Endothelial cell of umbilical vein (primary cell): ENCODE results near the gene PLXNA1. TPM values are rescaled to one million over a fixed set of nuclear protein-coding genes. Genes with fewer than 3 reads are reported as not detected.

Experiments
- BruUV-seq: library from RNA; stranded (reverse); fragments of 400-500 nt; replicated peaks from 2 replicates; lab custom pipeline; 2021; lab: Mats Ljungman, UMichigan
- CTCF ChIA-PET: fragments of 300-600, 350-600 bp; sonication (Branson Sonifier 250); formaldehyde crosslinking; loops from one replicate; lab custom pipeline; 2021; ENCODE audit warnings: antibody characterized with exemption, inconsistent platforms; lab: Charles Lee
- POLR2A ChIA-PET: fragments of 300-600, 350-600 bp; sonication (Branson Sonifier 250); formaldehyde crosslinking; loops from one replicate; lab custom pipeline; 2021; ENCODE audit warnings: antibody characterized with exemption, inconsistent platforms; lab: Charles Lee
- DNase-seq: peaks from one replicate; pipeline ENCODE4 v3.0.0-alpha.2; 2011; ENCODE audit warnings: low read depth, low spot score
- FAIRE-seq: peaks from 2 replicates; lab custom pipeline; 2011; peaks lifted over from hg19 to GRCh38; lab: Jason Lieb, UNC
- H2AFZ ChIP-seq: 2 replicates; pipeline ENCODE4 v1.6.0; 2012; ENCODE audit warnings: low read depth, low read length, control low read depth, inconsistent platforms
- H3K27ac ChIP-seq: 2 replicates; pipeline ENCODE4 v1.5.1; 2011; ENCODE audit warnings: low read depth, mild to moderate bottlenecking, control low read depth, low read length, moderate library complexity; ENCODE audit not compliant: insufficient read depth
- H3K27me3 ChIP-seq, 2 experiments: 2 replicates each; pipeline versions ENCODE4 v1.6.0 to v1.6.1; 2011; ENCODE audit warnings: low read length in 2 of 2, mixed read lengths in 1 of 2; ENCODE audit not compliant: control insufficient read depth in 2 of 2, insufficient read depth in 2 of 2
- H3K36me3 ChIP-seq, 2 experiments: 2 replicates in 1 of 2; 3 replicates in 1 of 2; pipeline ENCODE4 v1.5.1; 2011; ENCODE audit warnings: low read length in 2 of 2, mild to moderate bottlenecking in 1 of 2, moderate library complexity in 1 of 2; ENCODE audit not compliant: control insufficient read depth in 2 of 2, insufficient read depth in 2 of 2; ENCODE audit errors: extremely low read depth in 1 of 2
- H3K4me1 ChIP-seq: 3 replicates; pipeline ENCODE4 v1.5.1; 2011; ENCODE audit warnings: mild to moderate bottlenecking, low read length; ENCODE audit not compliant: control insufficient read depth, insufficient read depth; ENCODE audit errors: extremely low read depth
- H3K4me2 ChIP-seq: 2 replicates; pipeline ENCODE4 v1.6.1; 2011; ENCODE audit warnings: low read length, control low read depth, mixed read lengths; ENCODE audit not compliant: insufficient read depth
- H3K4me3 ChIP-seq, 3 experiments: fragments of 200-600 bp in 1 of 3; sonication (generic), shearing (Covaris generic) in 1 of 3; replicated peaks in 1 of 3; 2 replicates each; pipeline ENCODE4 v1.5.1; 2011 to 2016; ENCODE audit warnings: control low read depth in 3 of 3, low read length in 3 of 3, mild to moderate bottlenecking in 2 of 3, inconsistent platforms in 1 of 3, low read depth in 1 of 3, moderate library complexity in 1 of 3; ENCODE audit not compliant: insufficient read depth in 1 of 3
- H3K79me2 ChIP-seq: 2 replicates; pipeline ENCODE4 v1.6.0; 2012; ENCODE audit warnings: low read length, inconsistent platforms; ENCODE audit not compliant: control insufficient read depth, insufficient read depth
- H3K9ac ChIP-seq: replicated peaks from 2 replicates; pipeline ENCODE3; 2011; ENCODE audit warnings: low read length, control low read depth; ENCODE audit not compliant: insufficient read depth; ENCODE audit errors: extremely low read depth
- H3K9me1 ChIP-seq: replicated peaks from 3 replicates; pipeline ENCODE4 v1.6.0; 2011; ENCODE audit warnings: mild to moderate bottlenecking, low read length; ENCODE audit not compliant: control insufficient read depth, insufficient read depth; ENCODE audit errors: extremely low read depth
- H3K9me3 ChIP-seq: replicated peaks from 2 replicates; pipeline ENCODE4 v1.5.1; 2012; ENCODE audit warnings: low read length, inconsistent platforms; ENCODE audit not compliant: control insufficient read depth, insufficient read depth
- H4K20me1 ChIP-seq: replicated peaks from 2 replicates; pipeline ENCODE3; 2011; ENCODE audit warnings: mild to moderate bottlenecking, low read length; ENCODE audit not compliant: control insufficient read depth, insufficient read depth; ENCODE audit errors: extremely low read depth
- EZH2 ChIP-seq: IDR thresholded peaks from 2 replicates; pipeline ENCODE4 v1.6.1; 2012; ENCODE audit warnings: borderline replicate concordance, low read depth, mild to moderate bottlenecking, moderate library complexity, low read length, inconsistent platforms; ENCODE audit not compliant: severe bottlenecking
- GATA2 ChIP-seq: IDR thresholded peaks from 2 replicates; pipeline ENCODE4 v1.7.0; 2011; ENCODE audit warnings: low read depth, mild to moderate bottlenecking, moderate library complexity, mixed read lengths, low read length; ENCODE audit not compliant: insufficient read length, insufficient read depth
- JUN ChIP-seq: IDR thresholded peaks from 2 replicates; pipeline ENCODE4 v1.6.1; 2011; ENCODE audit warnings: borderline replicate concordance, low read depth; ENCODE audit not compliant: insufficient read length, insufficient read depth
- MAX ChIP-seq: IDR thresholded peaks from 2 replicates; pipeline ENCODE4 v1.6.1; 2011; ENCODE audit not compliant: insufficient read depth, insufficient read length
- MYC ChIP-seq: IDR thresholded peaks from one replicate; pipeline ENCODE4 v1.6.1; 2011; ENCODE audit warnings: mild to moderate bottlenecking, low read depth, low read length
- POLR2AphosphoS5 ChIP-seq: IDR thresholded peaks from 2 replicates; pipeline ENCODE4 v1.6.1; 2012; ENCODE audit warnings: low read depth, mild to moderate bottlenecking, control low read depth, low read length, moderate library complexity; ENCODE audit not compliant: insufficient read depth
- dilution Hi-C: fragments of 300-500 bp; cut with MboI; formaldehyde crosslinking; loops from one replicate; pipeline ENCODE4 v1.15.0; 2019; ENCODE audit warnings: low sequenced_read_pairs; ENCODE audit not compliant: extremely low pct_ligation_motif_present
- intact Hi-C: fragments of 100-400 bp; cut with micrococcal nuclease; formaldehyde crosslinking; loops from one replicate; pipeline ENCODE4 v1.10.0; 2022
- polyA plus RNA-seq, 4 experiments: library from polyadenylated mRNA; depleted of rRNA in 3 of 4; stranded (reverse) in 3 of 4; unstranded in 1 of 4; fragments of >200 nt; gene quantifications; 2 replicates each; pipeline versions ENCODE4 v1.2.1 to v1.2.3, GENCODE V29; 2011 to 2012; ENCODE audit warnings: missing spikeins in 1 of 4
- total RNA-seq: library from RNA; stranded (reverse); gene quantifications from 2 replicates; pipeline ENCODE4 v1.2.3, GENCODE V29; 2021

The PLXNA1 gene
- total and polyA plus RNA-seq, 2 donors (not counting 3 experiments of a cell fraction or from before 2014, with no cell fraction given) = 14.1 to 18.4 TPM

GRCh38 chr3:126955004-126955790, 27.7 kb upstream of the PLXNA1 start:
- Histone ChIP-seq H3K4me2 (no peak overlapping the region), H3K36me3 (no peaks in the 10 kb centered on the region), H4K20me1 (no peaks in the 10 kb centered on the region), H3K27ac (no peak overlapping the region), H3K27me3 (no peaks in the 10 kb centered on the region), H3K9me1 (no peaks in the 10 kb centered on the region), H3K4me1 (no peaks in the 10 kb centered on the region), H3K9ac (no peak overlapping the region), H3K4me3 (no peak overlapping the region), H3K79me2 (no peaks in the 10 kb centered on the region), H2AFZ (no peak overlapping the region), H3K9me3 (no peaks in the 10 kb centered on the region)
- TF ChIP-seq POLR2AphosphoS5 (no peak), JUN (no peak)
- FAIRE-seq (no peak), DNase-seq (no peak)
- POLR2A ChIA-PET = no interaction called here
- BruUV-seq = no TSS peak
- CTCF ChIA-PET = interaction anchor here (1.2 kb wide), 1 partner anchor 27 kb away, joined by 4 read pairs; the partner anchor contains the start of gene PLXNA1
- dilution Hi-C loops (no loop called here), intact Hi-C loops (no loop called here)

GRCh38 chr3:126956361-126956760, 26.6 kb upstream of the PLXNA1 start:
- intact Hi-C loops (no loop called here), dilution Hi-C loops (no loop called here)
- no peaks in the 10 kb centered on the region for H4K20me1 ChIP-seq
- ChIA-PET POLR2A (no interaction called here), CTCF (interaction anchor here (1.6 kb wide), 1 partner anchor 29 kb away, joined by 4 read pairs; no protein-coding TSS in a partner anchor)
- no peaks in the 10 kb centered on the region for H3K27me3 ChIP-seq
- H3K9ac ChIP-seq = no peak overlapping the region
- no peaks in the 10 kb centered on the region for H3K79me2 ChIP-seq
- TF ChIP-seq MYC (no peak), GATA2 (no peak), MAX (no peak), JUN (no peak), POLR2AphosphoS5 (no peak), EZH2 (no peak)
- H2AFZ ChIP-seq = no peak overlapping the region
- H3K4me2 ChIP-seq = no peak overlapping the region
- no peaks in the 10 kb centered on the region for H3K36me3 ChIP-seq
- peaks cover 4% of the 10 kb centered on the region for H3K4me1 ChIP-seq
- FAIRE-seq = no peak
- H3K9me3 ChIP-seq = no peaks in the 10 kb centered on the region
- no peaks in the 10 kb centered on the region for H3K9me1 ChIP-seq
- no peak overlapping the region for H3K27ac ChIP-seq
- no peak for DNase-seq
- BruUV-seq = no TSS peak
- H3K4me3 ChIP-seq = no peak overlapping the region
